GM19025 (cell line): ENCODE measurements around the gene CBX6.

ENCODE experiments used
- ATAC-seq: cut with Tn5 transposase; IDR thresholded peaks from one replicate; pipeline ENCODE4 v1.9.1; 2021; ENCODE audit warnings: mild to moderate bottlenecking, low read depth, moderate library complexity; ENCODE audit not compliant: unreplicated experiment

The CBX6 gene

GRCh38 chr22:38823637-38824036 is 48.4 kb downstream of the CBX6 start:
- no peak for ATAC-seq

DNA sequence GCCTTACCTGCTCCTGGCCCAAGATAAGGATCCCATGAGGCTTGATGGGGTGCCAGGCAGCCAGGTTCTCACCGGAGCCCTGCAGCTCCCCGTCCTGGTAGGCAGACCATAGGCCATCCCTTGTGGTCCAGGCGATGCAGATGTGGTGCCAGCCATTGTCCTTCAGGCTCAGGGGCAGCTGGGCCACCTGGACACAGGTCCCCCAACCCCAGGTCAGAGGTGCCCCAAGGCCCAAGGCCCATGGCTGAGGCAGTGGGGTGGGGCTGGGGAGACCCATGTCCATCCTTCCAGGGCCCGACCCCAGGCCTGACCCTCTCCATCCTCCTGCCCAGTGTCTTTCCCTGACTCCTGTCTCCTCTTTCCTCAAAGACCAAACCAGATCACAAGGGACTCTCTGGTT is 48.9 kb downstream of the CBX6 start:
- ATAC-seq = no peak

DNA sequence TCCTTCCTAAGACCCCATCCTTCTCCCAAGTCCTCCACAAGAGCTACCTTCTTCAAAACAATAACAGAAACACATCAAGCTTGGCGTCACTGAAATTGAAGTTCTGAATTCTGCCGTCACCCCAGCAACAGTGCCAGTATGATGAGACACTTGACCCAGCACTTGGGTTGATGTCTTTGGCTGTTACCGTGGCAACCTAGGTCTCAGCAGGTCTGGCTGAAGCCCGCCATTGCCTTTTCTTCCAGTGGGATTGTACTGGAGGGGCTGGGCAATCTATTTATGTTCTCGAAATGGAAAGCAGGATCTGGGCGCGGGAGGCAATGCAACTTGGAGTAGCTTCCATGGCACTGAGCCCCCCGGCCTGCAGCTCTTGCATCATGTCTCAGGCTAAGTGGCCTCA is 52.0 kb downstream of the CBX6 start:
- no peak for ATAC-seq

GRCh38 chr22:38819387-38819940 is 52.6 kb downstream of the CBX6 start:
- ATAC-seq = no peak

- ATAC-seq = no peak
Measured at GRCh38 chr22:38817196-38817595, 54.8 kb downstream of the CBX6 start.

- no peak for ATAC-seq
Measured at GRCh38 chr22:38815842-38816241, 56.2 kb downstream of the CBX6 start.
